Adrenal gland (tissue), 5 donors: Measurements from ENCODE around the gene KRT72.

Experiments
- POLR2A ChIP-seq, 2 donors: fragments of 450-650 bp; IDR thresholded peaks; one replicate each; pipeline ENCODE4 v1.6.1; 2017; ENCODE audit warnings: antibody characterized with exemption in 2 of 2, mild to moderate bottlenecking in 2 of 2, moderate library complexity in 1 of 2
- TF ChIP-seq, protein P1 (sequence below), 6 experiments: fragments of 450-650 bp in 4 of 6; fragments of 200-600 bp in 2 of 6; sonication (generic) in 1 of 6; IDR thresholded peaks; 1 replicate in 5 of 6; 2 replicates in 1 of 6; pipeline versions ENCODE4 v1.5.1 to v1.8.0; 2016 to 2021; ENCODE audit warnings: antibody characterized with exemption in 6 of 6, mild to moderate bottlenecking in 2 of 6, moderate library complexity in 1 of 6
- donor health status: DM: no; HTN: no; CAD: no.

DNA sequence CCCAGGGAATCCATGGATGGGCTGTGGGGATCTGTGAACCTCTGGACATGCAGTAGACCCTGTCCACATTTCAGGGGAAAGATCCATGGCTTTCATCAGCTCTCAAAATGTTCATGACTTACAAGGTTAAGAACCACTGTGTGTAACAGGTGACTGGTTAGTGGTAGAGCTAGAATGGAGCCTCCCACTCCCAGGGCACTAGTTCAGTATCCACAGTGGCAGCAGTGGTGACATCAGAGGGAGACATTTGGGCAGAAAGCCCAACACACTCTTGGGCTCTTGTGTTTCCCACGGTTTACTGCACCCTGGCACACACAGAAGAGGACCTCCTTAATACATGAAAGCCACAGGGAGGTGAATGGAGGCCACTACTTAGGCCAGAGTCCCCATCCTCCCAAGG is 36.7 kb downstream of the KRT72 start:
- TF ChIP-seq, protein P1, sequence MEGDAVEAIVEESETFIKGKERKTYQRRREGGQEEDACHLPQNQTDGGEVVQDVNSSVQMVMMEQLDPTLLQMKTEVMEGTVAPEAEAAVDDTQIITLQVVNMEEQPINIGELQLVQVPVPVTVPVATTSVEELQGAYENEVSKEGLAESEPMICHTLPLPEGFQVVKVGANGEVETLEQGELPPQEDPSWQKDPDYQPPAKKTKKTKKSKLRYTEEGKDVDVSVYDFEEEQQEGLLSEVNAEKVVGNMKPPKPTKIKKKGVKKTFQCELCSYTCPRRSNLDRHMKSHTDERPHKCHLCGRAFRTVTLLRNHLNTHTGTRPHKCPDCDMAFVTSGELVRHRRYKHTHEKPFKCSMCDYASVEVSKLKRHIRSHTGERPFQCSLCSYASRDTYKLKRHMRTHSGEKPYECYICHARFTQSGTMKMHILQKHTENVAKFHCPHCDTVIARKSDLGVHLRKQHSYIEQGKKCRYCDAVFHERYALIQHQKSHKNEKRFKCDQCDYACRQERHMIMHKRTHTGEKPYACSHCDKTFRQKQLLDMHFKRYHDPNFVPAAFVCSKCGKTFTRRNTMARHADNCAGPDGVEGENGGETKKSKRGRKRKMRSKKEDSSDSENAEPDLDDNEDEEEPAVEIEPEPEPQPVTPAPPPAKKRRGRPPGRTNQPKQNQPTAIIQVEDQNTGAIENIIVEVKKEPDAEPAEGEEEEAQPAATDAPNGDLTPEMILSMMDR (IDR thresholded peaks at IDR 0.05): no peak
- TF ChIP-seq POLR2A (IDR thresholded peaks at IDR 0.05): no peak
